Neural progenitor cell (in vitro differentiated cells): ENCODE data around the gene TGFBR2. TPM values are rescaled to one million over a fixed set of nuclear protein-coding genes. Genes with fewer than 3 reads are reported as not detected.

Experiments
- DNase-seq: peaks from one replicate; pipeline ENCODE4 v3.0.0-alpha.2; 2016; ENCODE audit warnings: low spot score
- H2AFZ ChIP-seq: fragments of 200-600 bp; sonication (generic); replicated peaks from 2 replicates; pipeline ENCODE4 v1.6.1; 2016; ENCODE audit warnings: antibody characterized with exemption
- H3F3A ChIP-seq: fragments of 200-600 bp; sonication (generic); 2 replicates; pipeline ENCODE4 v1.6.1; 2016; ENCODE audit warnings: antibody characterized with exemption, low read depth
- H3K27ac ChIP-seq: fragments of 200-600 bp; sonication (generic); 2 replicates; pipeline ENCODE4 v1.5.1; 2016; ENCODE audit warnings: mild to moderate bottlenecking
- H3K27me3 ChIP-seq: fragments of 200-600 bp; sonication (generic); 2 replicates; pipeline ENCODE4 v1.6.1; 2016; ENCODE audit warnings: mild to moderate bottlenecking, moderate library complexity
- H3K36me3 ChIP-seq: fragments of 200-600 bp; sonication (generic); 2 replicates; pipeline ENCODE4 v1.5.1; 2016
- H3K4me1 ChIP-seq: fragments of 200-600 bp; sonication (generic); 2 replicates; pipeline ENCODE4 v1.6.1; 2016; ENCODE audit warnings: mixed run types
- H3K4me2 ChIP-seq: fragments of 200-600 bp; sonication (generic); 2 replicates; pipeline ENCODE4 v1.6.1; 2016
- H3K4me3 ChIP-seq: fragments of 200-600 bp; sonication (generic); 2 replicates; pipeline ENCODE4 v1.5.1; 2016
- H3K79me2 ChIP-seq: fragments of 200-600 bp; sonication (generic); 2 replicates; pipeline ENCODE4 v1.6.1; 2016; ENCODE audit warnings: low read depth
- H3K9ac ChIP-seq: fragments of 200-600 bp; sonication (generic); 2 replicates; pipeline ENCODE4 v1.6.1; 2016
- H3K9me3 ChIP-seq: fragments of 200-600 bp; sonication (generic); 2 replicates; pipeline ENCODE4 v1.5.1; 2016; ENCODE audit warnings: low read depth
- H4K20me1 ChIP-seq: fragments of 200-600 bp; sonication (generic); 2 replicates; pipeline ENCODE4 v1.6.1; 2016; ENCODE audit warnings: low read depth
- H3K27ac Mint-ChIP-seq: 3 replicates; pipeline ENCODE4 v1.8.0; 2021; ENCODE audit warnings: mixed read lengths
- H3K27me3 Mint-ChIP-seq: 2 replicates; pipeline ENCODE4 v1.8.0; 2022; ENCODE audit warnings: low read depth, mild to moderate bottlenecking, inconsistent platforms, moderate library complexity, mixed read lengths; ENCODE audit not compliant: insufficient read depth
- H3K36me3 Mint-ChIP-seq: 3 replicates; pipeline ENCODE4 v1.8.0; 2021; ENCODE audit warnings: mixed read lengths
- H3K4me1 Mint-ChIP-seq: 3 replicates; pipeline ENCODE4 v1.8.0; 2021; ENCODE audit warnings: mixed read lengths
- H3K4me3 Mint-ChIP-seq: 3 replicates; pipeline ENCODE4 v1.8.0; 2021; ENCODE audit warnings: mild to moderate bottlenecking, moderate library complexity, mixed read lengths
- H3K9me3 Mint-ChIP-seq: 3 replicates; pipeline ENCODE4 v1.8.0; 2020; ENCODE audit warnings: mixed read lengths
- EZH2 ChIP-seq: fragments of 200-600 bp; sonication (generic); IDR thresholded peaks from 2 replicates; pipeline ENCODE4 v1.6.1; 2017; ENCODE audit warnings: antibody characterized with exemption, mild to moderate bottlenecking, moderate library complexity
- EZH2phosphoT487 ChIP-seq: fragments of 200-600 bp; sonication (generic); IDR thresholded peaks from 2 replicates; pipeline ENCODE4 v1.6.1; 2017; ENCODE audit warnings: antibody characterized with exemption
- total RNA-seq: library from RNA; depleted of rRNA; stranded (reverse); fragments of >200 nt; gene quantifications from 2 replicates; pipeline ENCODE4 v1.2.3, GENCODE V29; 2015; ENCODE audit warnings: low replicate concordance
- TF ChIP-seq, protein P1 (sequence below): fragments of 200-600 bp; sonication (generic); IDR thresholded peaks from 2 replicates; pipeline ENCODE4 v1.5.1; 2017; ENCODE audit warnings: antibody characterized with exemption, mild to moderate bottlenecking

TGFBR2 gene
- total RNA-seq, 1 donor from 2014 or later = 7.3 TPM

DNA sequence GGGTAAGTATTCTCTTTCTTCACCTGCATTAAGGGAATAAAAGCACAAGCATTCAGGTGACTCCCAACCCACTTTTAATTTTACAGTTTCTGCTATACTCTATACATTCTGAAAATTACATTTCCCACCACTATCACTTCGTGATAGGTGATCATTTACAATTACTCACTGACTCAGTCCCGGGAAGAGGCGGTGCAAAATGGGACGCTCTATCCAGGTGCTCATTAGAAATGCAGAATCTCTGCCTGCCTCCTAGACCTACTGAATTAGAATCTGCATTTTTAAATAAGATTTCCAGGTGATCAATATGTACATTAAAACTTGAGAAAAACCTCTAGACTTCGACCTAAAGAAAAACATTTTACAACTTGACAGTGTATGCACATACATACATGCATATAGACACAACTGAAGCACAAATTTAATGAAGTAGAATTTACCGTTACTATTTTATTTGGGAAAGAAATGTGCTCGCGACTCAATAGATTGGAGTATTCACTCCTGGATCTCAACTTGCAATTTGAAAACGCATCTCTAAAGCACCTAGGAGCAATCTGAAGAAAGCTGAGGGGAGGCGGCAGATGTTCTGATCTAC lies 598 bp upstream of the TGFBR2 start:
- Histone ChIP-seq H3K27ac (no peak overlapping the region), H3K9ac (no peak overlapping the region), H3K4me3 (peak overlapping the region; percentile 78), H2AFZ (peak overlapping the region; percentile 89), H3K4me2 (peak overlapping the region; percentile 92), H3K79me2 (peaks cover 39% of the 10 kb centered on the region), H3K9me3 (no peaks in the 10 kb centered on the region), H3K36me3 (no peaks in the 10 kb centered on the region), H3F3A (peaks cover 2% of the 10 kb centered on the region), H3K27me3 (peaks cover 16% of the 10 kb centered on the region), H4K20me1 (no peaks in the 10 kb centered on the region), H3K4me1 (peaks cover 4% of the 10 kb centered on the region)
- DNase-seq = no peak
- peak overlapping the region; percentile 93 for H3K27ac Mint-ChIP-seq
- H3K27me3 Mint-ChIP-seq = peaks cover 3% of the 10 kb centered on the region
- H3K9me3 Mint-ChIP-seq = no peaks in the 10 kb centered on the region
- H3K36me3 Mint-ChIP-seq = peaks cover 2% of the 10 kb centered on the region
- no peak for TF ChIP-seq EZH2
- TF ChIP-seq, protein P1, sequence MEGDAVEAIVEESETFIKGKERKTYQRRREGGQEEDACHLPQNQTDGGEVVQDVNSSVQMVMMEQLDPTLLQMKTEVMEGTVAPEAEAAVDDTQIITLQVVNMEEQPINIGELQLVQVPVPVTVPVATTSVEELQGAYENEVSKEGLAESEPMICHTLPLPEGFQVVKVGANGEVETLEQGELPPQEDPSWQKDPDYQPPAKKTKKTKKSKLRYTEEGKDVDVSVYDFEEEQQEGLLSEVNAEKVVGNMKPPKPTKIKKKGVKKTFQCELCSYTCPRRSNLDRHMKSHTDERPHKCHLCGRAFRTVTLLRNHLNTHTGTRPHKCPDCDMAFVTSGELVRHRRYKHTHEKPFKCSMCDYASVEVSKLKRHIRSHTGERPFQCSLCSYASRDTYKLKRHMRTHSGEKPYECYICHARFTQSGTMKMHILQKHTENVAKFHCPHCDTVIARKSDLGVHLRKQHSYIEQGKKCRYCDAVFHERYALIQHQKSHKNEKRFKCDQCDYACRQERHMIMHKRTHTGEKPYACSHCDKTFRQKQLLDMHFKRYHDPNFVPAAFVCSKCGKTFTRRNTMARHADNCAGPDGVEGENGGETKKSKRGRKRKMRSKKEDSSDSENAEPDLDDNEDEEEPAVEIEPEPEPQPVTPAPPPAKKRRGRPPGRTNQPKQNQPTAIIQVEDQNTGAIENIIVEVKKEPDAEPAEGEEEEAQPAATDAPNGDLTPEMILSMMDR = no peak
- TF ChIP-seq EZH2phosphoT487 = no peak
- peak overlapping the region; percentile 96 for H3K4me3 Mint-ChIP-seq
- peaks cover 12% of the 10 kb centered on the region for H3K4me1 Mint-ChIP-seq

DNA sequence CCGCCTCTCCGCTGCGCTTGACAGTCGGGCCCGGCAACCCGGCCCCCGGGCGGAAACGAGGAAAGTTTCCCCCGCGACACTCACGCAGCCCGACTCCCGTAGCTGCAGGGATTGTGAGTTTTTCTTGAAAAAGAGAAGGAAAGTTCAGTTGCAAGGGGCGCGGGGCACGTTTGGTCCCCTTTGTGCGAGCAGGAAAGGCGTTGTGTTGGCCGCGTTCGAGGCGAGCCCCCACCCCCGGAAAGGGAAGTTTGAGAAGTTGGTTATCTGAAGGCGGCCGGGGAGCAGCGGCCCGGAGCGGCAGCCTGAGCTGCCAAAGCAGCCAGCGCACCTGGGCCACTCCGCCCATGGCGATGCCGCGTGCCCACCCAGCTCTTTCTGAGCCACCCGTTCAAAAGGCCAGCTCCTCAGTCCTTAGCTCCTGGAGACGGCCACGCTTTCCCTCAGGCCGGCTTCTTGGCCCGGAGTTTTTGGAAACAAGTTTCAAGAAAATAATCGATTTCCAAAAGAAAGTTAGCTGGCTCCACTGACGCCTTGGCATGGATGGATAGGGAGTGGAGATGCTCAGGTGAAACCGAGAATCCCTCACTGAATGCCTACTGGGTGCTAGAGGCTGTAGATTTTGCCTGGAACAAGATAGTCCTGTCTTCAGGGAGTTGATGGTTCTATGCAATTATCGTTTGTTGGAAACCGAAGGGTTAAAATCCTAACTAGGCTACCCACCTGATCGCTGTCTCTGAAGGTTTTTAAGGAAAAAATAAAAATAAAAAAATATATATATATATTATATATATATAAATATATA lies 832 bp downstream of the TGFBR2 start:
- peak overlapping the region; percentile 95 for H3K4me3 Mint-ChIP-seq
- no peaks in the 10 kb centered on the region for H3K27me3 Mint-ChIP-seq
- Histone ChIP-seq H3K9me3 (no peaks in the 10 kb centered on the region), H3K27ac (no peak overlapping the region), H3K4me3 (peak overlapping the region; percentile 78), H3K4me1 (peaks cover 4% of the 10 kb centered on the region), H4K20me1 (no peaks in the 10 kb centered on the region), H3F3A (peaks cover 2% of the 10 kb centered on the region), H3K27me3 (peaks cover 16% of the 10 kb centered on the region), H3K36me3 (no peaks in the 10 kb centered on the region), H3K79me2 (peaks cover 50% of the 10 kb centered on the region), H2AFZ (peak overlapping the region; percentile 89), H3K9ac (peak overlapping the region; percentile 16), H3K4me2 (peak overlapping the region; percentile 92)
- peaks cover 1% of the 10 kb centered on the region for H3K9me3 Mint-ChIP-seq
- peaks cover 2% of the 10 kb centered on the region for H3K36me3 Mint-ChIP-seq
- peaks cover 12% of the 10 kb centered on the region for H3K4me1 Mint-ChIP-seq
- H3K27ac Mint-ChIP-seq = peak overlapping the region; percentile 86
- TF ChIP-seq EZH2phosphoT487 (no peak), EZH2 (no peak)
- TF ChIP-seq, protein P1 = no peak
- DNase-seq = peak; percentile 58

DNA sequence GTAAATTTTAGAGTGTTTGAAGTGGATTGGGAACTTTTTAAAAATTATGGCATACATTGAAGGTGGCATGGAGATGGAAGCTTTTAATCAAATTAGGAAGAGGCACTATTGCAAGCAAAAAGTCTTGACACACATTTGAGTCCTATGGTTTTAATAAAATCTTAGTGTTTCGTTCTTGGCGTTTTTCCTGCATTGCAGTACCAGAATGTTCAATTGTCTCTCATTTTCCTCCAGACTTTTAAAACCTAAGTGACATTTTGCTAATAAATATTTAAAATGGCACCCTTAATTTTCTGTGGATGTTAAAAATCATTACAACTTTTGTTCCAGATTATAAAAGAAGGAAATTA lies 2.2 kb downstream of the TGFBR2 start:
- Mint-ChIP-seq H3K27me3 (no peaks in the 10 kb centered on the region), H3K4me1 (peaks cover 12% of the 10 kb centered on the region), H3K36me3 (peaks cover 2% of the 10 kb centered on the region), H3K9me3 (peaks cover 2% of the 10 kb centered on the region), H3K27ac (no peak overlapping the region), H3K4me3 (peak overlapping the region; percentile 72)
- Histone ChIP-seq H3K4me2 (no peak overlapping the region), H2AFZ (no peak overlapping the region), H4K20me1 (no peaks in the 10 kb centered on the region), H3K9me3 (no peaks in the 10 kb centered on the region), H3K9ac (no peak overlapping the region), H3K27me3 (peaks cover 16% of the 10 kb centered on the region), H3K36me3 (no peaks in the 10 kb centered on the region), H3K27ac (no peak overlapping the region), H3K4me1 (peaks cover 4% of the 10 kb centered on the region), H3K79me2 (peaks cover 56% of the 10 kb centered on the region), H3F3A (peaks cover 2% of the 10 kb centered on the region), H3K4me3 (no peak overlapping the region)
- DNase-seq = no peak
- TF ChIP-seq EZH2 (no peak), EZH2phosphoT487 (no peak)
- TF ChIP-seq, protein P1 = no peak
